GM10266 (cell line): Measurements from ENCODE around the gene NNMT.
"Not testable (repeated sequence)": the region's sequence is repeated elsewhere in the genome, so short reads cannot be mapped to it uniquely, and the experiment has no call there.

Source experiments
- DNase-seq: peaks from one replicate; pipeline ENCODE4 v3.0.0; 2012; ENCODE audit errors: extremely low spot score
- TF ChIP-seq, protein P1 (sequence below): IDR thresholded peaks from 2 replicates; pipeline ENCODE4 v1.5.1; 2012; ENCODE audit warnings: mild to moderate bottlenecking, low read depth; ENCODE audit not compliant: control insufficient read depth, insufficient read depth; ENCODE audit errors: missing control alignments

Gene NNMT

DNA sequence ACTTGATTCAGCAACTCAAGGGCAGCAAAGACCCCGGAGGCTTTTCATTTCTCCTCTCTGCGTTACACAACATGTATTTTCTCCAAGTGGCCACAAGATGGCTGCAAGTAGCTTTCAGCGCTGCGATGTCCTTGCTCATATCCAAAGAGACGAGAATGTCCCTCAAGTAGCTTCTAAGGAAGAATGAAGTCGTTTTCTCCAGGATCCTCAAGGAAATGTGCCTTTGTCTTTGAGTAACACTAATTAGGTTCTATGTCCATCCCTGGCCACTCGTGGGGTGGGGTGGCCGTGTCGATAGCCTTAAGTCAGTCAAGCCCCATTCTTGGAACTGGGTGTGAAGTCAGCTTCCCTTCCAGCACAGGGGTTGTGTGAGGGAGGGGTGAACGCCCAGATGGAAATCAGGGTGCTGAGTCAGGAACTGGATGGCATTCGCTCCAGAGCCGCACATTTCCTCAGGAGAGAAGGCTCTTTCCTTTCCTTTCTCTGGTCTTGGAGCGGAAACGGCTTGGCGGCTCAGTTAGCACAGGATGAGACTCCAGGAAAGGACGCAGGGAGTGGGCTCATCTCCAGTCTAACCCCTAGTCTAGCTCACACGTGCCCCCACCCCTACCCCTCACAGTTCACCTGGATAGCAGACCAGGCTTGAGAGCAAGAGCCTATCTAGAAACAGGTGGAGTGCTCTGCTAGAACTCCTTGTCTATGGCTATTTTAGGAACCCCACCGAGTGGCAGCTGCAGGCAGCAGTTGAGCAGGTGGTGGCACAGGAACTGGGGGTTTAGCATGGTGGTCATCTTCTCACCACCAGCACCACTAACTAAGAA lies 44.3 kb downstream of the NNMT start:
- peak; percentile 23 for DNase-seq
- TF ChIP-seq, protein P1, sequence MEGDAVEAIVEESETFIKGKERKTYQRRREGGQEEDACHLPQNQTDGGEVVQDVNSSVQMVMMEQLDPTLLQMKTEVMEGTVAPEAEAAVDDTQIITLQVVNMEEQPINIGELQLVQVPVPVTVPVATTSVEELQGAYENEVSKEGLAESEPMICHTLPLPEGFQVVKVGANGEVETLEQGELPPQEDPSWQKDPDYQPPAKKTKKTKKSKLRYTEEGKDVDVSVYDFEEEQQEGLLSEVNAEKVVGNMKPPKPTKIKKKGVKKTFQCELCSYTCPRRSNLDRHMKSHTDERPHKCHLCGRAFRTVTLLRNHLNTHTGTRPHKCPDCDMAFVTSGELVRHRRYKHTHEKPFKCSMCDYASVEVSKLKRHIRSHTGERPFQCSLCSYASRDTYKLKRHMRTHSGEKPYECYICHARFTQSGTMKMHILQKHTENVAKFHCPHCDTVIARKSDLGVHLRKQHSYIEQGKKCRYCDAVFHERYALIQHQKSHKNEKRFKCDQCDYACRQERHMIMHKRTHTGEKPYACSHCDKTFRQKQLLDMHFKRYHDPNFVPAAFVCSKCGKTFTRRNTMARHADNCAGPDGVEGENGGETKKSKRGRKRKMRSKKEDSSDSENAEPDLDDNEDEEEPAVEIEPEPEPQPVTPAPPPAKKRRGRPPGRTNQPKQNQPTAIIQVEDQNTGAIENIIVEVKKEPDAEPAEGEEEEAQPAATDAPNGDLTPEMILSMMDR = peak; percentile 73

DNA sequence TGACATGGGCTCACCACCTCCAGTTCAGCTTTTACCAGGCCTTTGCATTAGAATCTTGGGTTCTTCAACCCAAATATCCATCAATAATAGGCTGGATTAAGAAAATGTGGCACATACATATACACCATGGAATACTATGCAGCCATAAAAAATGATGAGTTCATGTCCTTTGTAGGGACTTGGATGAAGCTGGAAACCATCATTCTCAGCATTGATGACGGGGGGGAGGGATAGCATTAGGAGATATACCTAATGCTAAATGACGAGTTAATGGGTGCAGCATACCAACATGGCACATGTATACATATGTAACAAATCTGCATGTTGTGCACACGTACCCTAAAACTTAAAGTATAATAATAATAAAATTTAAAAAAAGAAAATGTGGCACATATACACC lies 45.5 kb downstream of the NNMT start:
- not testable (repeated sequence) for DNase-seq

DNA sequence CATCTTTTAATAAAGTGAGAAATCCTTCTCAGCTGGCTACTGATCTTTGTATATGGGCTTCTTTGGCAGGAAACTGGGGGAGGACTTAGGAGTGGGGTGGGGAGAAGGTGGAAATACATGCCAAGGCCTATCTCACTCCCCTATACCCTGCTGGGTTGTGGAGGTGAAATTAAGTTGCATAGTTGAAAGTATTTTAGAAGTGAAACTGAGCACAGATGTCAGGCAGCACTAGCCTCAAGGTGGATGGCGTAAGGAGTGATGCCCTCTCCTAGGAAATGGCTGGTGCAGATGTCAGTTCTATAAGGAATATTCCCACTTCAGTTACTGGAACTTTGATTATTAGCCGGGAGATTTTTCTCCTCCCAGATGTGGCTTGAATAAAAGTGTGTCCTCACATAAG lies 46.3 kb downstream of the NNMT start:
- DNase-seq = no peak
- TF ChIP-seq, protein P1 = no peak

DNA sequence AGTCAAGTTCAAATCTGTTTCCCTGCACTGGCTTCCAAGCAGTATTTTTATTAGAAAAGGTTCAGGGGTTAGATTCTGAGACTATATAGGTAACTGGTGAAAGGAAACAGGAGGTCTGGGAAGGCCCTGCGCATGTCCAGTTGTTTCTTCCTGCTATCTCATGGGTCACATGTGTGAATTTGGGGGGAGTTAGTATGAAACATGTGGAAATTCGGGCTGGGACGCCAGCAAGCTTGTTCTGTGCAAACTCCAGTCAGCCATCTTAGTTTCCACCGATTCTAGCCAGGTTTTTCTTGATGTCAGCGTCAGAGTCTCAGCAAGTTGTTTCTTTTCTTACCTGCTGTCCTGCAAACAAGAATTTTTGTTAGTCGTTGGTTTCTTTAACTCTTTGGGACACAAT lies 46.8 kb downstream of the NNMT start:
- DNase-seq = no peak
- TF ChIP-seq, protein P1 = no peak

DNA sequence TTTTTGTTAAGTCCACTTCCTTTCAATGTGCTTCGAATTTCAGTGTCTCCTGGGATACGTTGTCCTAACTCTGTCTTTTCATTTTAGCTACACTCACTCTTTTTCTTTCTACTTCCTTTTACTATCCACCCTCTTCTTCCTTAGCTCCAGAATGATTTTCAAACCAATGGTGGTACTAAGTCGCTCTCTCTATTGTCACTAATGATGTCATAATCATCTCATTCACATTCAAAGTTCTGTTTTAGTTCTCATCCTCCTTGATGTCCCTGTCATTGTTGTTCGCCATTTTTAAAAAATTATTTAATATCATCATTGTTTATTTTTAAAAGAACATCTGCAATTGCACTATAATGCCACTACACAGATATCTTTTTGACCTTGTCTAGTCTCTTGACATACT lies 47.3 kb downstream of the NNMT start:
- TF ChIP-seq, protein P1 = no peak
- no peak for DNase-seq

DNA sequence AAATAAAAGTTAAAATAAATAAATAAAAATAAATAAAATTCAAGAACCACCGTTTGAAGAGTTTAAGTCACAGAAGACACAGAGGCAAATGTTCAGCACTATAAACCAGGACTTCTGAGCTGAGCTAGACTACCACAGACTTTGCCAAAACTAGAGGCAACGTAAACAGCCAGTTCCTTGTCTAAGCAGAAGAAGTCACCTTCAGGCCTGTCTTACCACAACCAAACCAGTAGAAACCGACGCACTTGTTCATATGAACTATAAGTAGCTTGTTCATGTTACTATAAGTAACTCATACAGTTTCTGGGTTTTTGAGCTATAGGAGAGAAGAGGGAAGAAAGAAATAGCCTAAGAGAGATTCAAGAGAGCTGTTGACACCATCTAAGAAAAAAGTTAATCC lies 48.3 kb downstream of the NNMT start:
- TF ChIP-seq, protein P1 = no peak
- no peak for DNase-seq

DNA sequence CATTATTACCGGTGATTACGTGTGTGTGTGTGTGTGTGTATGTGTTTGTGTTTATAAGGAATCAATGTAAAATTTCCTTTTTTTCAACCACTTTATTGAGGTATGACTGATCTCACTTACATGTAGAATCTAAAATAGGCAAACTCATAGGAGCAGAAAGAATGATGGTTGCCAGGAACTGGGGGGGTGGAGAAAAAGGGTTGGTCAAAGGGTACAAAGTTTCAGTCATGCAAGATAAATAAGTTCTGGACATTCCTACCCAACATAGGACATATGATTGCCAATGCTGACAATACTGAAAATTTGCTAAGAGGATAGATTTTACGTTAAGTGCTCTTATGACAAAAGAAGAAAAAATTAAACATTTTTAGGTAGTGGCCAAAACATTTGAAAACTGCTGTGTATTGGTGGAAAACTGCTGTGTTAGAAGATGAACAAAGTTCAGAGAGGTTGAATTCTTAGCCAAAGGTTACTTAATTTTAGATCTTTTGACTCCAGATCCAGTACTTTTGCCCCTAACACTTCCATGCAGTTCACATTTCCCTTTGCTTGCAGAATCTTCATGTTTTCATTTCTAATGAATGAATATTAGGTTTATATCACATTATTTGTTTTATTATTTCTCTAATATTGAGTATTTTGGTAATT lies 49.5 kb downstream of the NNMT start:
- no peak for DNase-seq
- TF ChIP-seq, protein P1 = no peak
